H1 (cell line): ENCODE measurements around the gene VWA3B. TPM values are rescaled to one million over a fixed set of nuclear protein-coding genes. Genes with fewer than 3 reads are reported as not detected.

Source experiments
- CTCF ChIA-PET: fragments of 300-600 bp; sonication (Branson Sonifier 250); formaldehyde crosslinking; loops from one replicate; lab custom pipeline; 2021; ENCODE audit not compliant: partially characterized antibody; lab: Charles Lee
- POLR2A ChIA-PET: fragments of 300-600 bp; sonication (Branson Sonifier 250); formaldehyde crosslinking; loops from one replicate; lab custom pipeline; 2021; ENCODE audit warnings: inconsistent platforms; ENCODE audit not compliant: partially characterized antibody; lab: Charles Lee
- DNase-seq, 2 experiments: peaks; one replicate each; pipeline versions ENCODE4 v3.0.0 to v3.0.0-alpha.2; 2010 to 2022; ENCODE audit warnings: low spot score in 2 of 2, low read depth in 1 of 2, mixed read lengths in 1 of 2
- FAIRE-seq: peaks from 2 replicates; lab custom pipeline; 2011; peaks lifted over from hg19 to GRCh38; lab: Jason Lieb, UNC
- H2AFZ ChIP-seq: 2 replicates; pipeline ENCODE4 v1.8.1; 2012; ENCODE audit warnings: low read length, inconsistent platforms
- H2AK5ac ChIP-seq: 2 replicates; pipeline ENCODE4 v1.6.1; 2013; ENCODE audit warnings: low read depth, low read length
- H2BK120ac ChIP-seq: replicated peaks from 2 replicates; pipeline ENCODE3; 2013; ENCODE audit warnings: low read depth, low read length, inconsistent platforms
- H2BK12ac ChIP-seq: 2 replicates; pipeline ENCODE4 v1.6.1; 2013; ENCODE audit warnings: low read depth, low read length
- H2BK15ac ChIP-seq: 2 replicates; pipeline ENCODE4 v1.6.1; 2013; ENCODE audit warnings: low read length
- H2BK20ac ChIP-seq: 2 replicates; pipeline ENCODE4 v1.6.1; 2013; ENCODE audit warnings: low read length
- H2BK5ac ChIP-seq: 2 replicates; pipeline ENCODE4 v1.6.1; 2013; ENCODE audit warnings: low read depth, low read length
- H3K14ac ChIP-seq: 2 replicates; pipeline ENCODE4 v1.6.1; 2013; ENCODE audit warnings: inconsistent platforms; ENCODE audit not compliant: insufficient read length
- H3K18ac ChIP-seq: 2 replicates; pipeline ENCODE4 v1.6.1; 2013; ENCODE audit warnings: low read length; ENCODE audit errors: extremely low read depth
- H3K23ac ChIP-seq: 2 replicates; pipeline ENCODE4 v1.6.1; 2013; ENCODE audit warnings: inconsistent platforms; ENCODE audit not compliant: insufficient read length
- H3K23me2 ChIP-seq: 2 replicates; pipeline ENCODE4 v1.6.1; 2013; ENCODE audit warnings: low read depth, low read length
- H3K27ac ChIP-seq: 2 replicates; pipeline ENCODE4 v1.6.1; 2011; ENCODE audit warnings: low read depth, low read length, inconsistent platforms
- H3K27me3 ChIP-seq, 4 experiments: replicated peaks in 1 of 4; 1 replicate in 1 of 4; 2 replicates in 3 of 4; pipeline versions ENCODE4 v1.6.1 to v1.8.1; 2011 to 2013; ENCODE audit warnings: low read length in 3 of 4, mild to moderate bottlenecking in 3 of 4, inconsistent platforms in 2 of 4, mixed read lengths in 2 of 4, moderate library complexity in 1 of 4; ENCODE audit not compliant: control insufficient read depth in 3 of 4, insufficient read depth in 3 of 4; ENCODE audit errors: extremely low read depth in 1 of 4
- H3K36me3 ChIP-seq, 4 experiments: 2 replicates each; pipeline versions ENCODE4 v1.6.1 to v1.8.1; 2011 to 2013; ENCODE audit warnings: mild to moderate bottlenecking in 4 of 4, low read length in 3 of 4, moderate library complexity in 2 of 4, control low read depth in 1 of 4, inconsistent platforms in 1 of 4; ENCODE audit not compliant: insufficient read depth in 4 of 4, control insufficient read depth in 2 of 4
- H3K4ac ChIP-seq: replicated peaks from 2 replicates; pipeline ENCODE3; 2013; ENCODE audit warnings: low read length, low read depth, mixed read lengths, inconsistent platforms; ENCODE audit not compliant: insufficient read length
- H3K4me1 ChIP-seq, 4 experiments: replicated peaks in 1 of 4; 1 replicate in 1 of 4; 2 replicates in 3 of 4; pipeline versions ENCODE4 v1.6.1 to v1.8.1; 2011 to 2013; ENCODE audit warnings: low read length in 3 of 4, inconsistent platforms in 2 of 4, mixed read lengths in 1 of 4; ENCODE audit not compliant: insufficient read depth in 4 of 4, control insufficient read depth in 3 of 4
- H3K4me2 ChIP-seq, 2 experiments: 2 replicates each; pipeline versions ENCODE4 v1.6.1 to v1.8.1; 2011 to 2013; ENCODE audit warnings: low read depth in 2 of 2, low read length in 2 of 2, control low read depth in 1 of 2, inconsistent platforms in 1 of 2, mild to moderate bottlenecking in 1 of 2; ENCODE audit not compliant: insufficient read depth in 1 of 2
- H3K4me3 ChIP-seq, 4 experiments: fragments of 200-600, 300-600 bp in 1 of 4; sonication (generic), shearing (Covaris generic), sonication (Bioruptor Twin) in 1 of 4; 2 replicates each; pipeline versions ENCODE4 v1.5.1 to v1.8.1; 2011 to 2016; ENCODE audit warnings: low read length in 4 of 4, low read depth in 3 of 4, control low read depth in 2 of 4, inconsistent platforms in 2 of 4, mild to moderate bottlenecking in 2 of 4, mixed read lengths in 1 of 4, moderate library complexity in 1 of 4; ENCODE audit not compliant: insufficient read depth in 2 of 4; ENCODE audit errors: extremely low read depth in 1 of 4
- H3K56ac ChIP-seq: replicated peaks from 2 replicates; pipeline ENCODE3; 2013; ENCODE audit warnings: low read depth, mild to moderate bottlenecking, mixed read lengths, low read length, inconsistent platforms; ENCODE audit not compliant: insufficient read length
- H3K79me1 ChIP-seq: 2 replicates; pipeline ENCODE4 v1.6.1; 2013; ENCODE audit warnings: low read depth, low read length, control low read depth
- H3K79me2 ChIP-seq, 2 experiments: 2 replicates each; pipeline versions ENCODE4 v1.6.1 to v1.8.1; 2012 to 2013; ENCODE audit warnings: low read length in 2 of 2, mild to moderate bottlenecking in 2 of 2, inconsistent platforms in 1 of 2; ENCODE audit not compliant: insufficient read depth in 2 of 2, control insufficient read depth in 1 of 2
- H3K9ac ChIP-seq, 4 experiments: replicated peaks in 1 of 4; 1 replicate in 1 of 4; 2 replicates in 3 of 4; pipeline versions ENCODE4 v1.6.1 to v1.8.1; 2011 to 2013; ENCODE audit warnings: low read depth in 3 of 4, low read length in 3 of 4, control low read depth in 2 of 4, mild to moderate bottlenecking in 2 of 4, moderate library complexity in 2 of 4, inconsistent platforms in 1 of 4; ENCODE audit errors: extremely low read depth in 1 of 4
- H3K9me3 ChIP-seq, 2 experiments: 2 replicates each; pipeline versions ENCODE4 v1.6.1 to v1.8.1; 2012 to 2013; ENCODE audit warnings: mild to moderate bottlenecking in 2 of 2, moderate library complexity in 2 of 2, control low read depth in 1 of 2, inconsistent platforms in 1 of 2, low read depth in 1 of 2, low read length in 1 of 2, mixed read lengths in 1 of 2; ENCODE audit not compliant: insufficient read depth in 2 of 2
- H4K20me1 ChIP-seq, 2 experiments: replicated peaks in 1 of 2; 2 replicates each; pipeline versions ENCODE3 to v1.8.1; 2011 to 2013; ENCODE audit warnings: inconsistent platforms in 2 of 2, low read length in 2 of 2, mild to moderate bottlenecking in 1 of 2; ENCODE audit not compliant: insufficient read depth in 2 of 2, control insufficient read depth in 1 of 2
- H4K5ac ChIP-seq: 2 replicates; pipeline ENCODE4 v1.6.1; 2013; ENCODE audit warnings: low read length, low read depth, mixed read lengths, inconsistent platforms; ENCODE audit not compliant: insufficient read length
- H4K8ac ChIP-seq: 2 replicates; pipeline ENCODE4 v1.8.0; 2013; ENCODE audit warnings: mild to moderate bottlenecking, moderate library complexity, low read length, inconsistent platforms; ENCODE audit not compliant: insufficient read depth; ENCODE audit errors: extremely low read depth
- H4K91ac ChIP-seq: replicated peaks from 2 replicates; pipeline ENCODE3; 2013; ENCODE audit warnings: low read length, mixed read lengths, inconsistent platforms; ENCODE audit not compliant: insufficient read length
- HDAC2 ChIP-seq, 2 experiments: fragments of 300-600 bp in 1 of 2; sonication (generic) in 1 of 2; IDR thresholded peaks; 2 replicates each; pipeline ENCODE4 v1.6.1; 2011 to 2012; ENCODE audit warnings: low read depth in 2 of 2, low read length in 2 of 2, mild to moderate bottlenecking in 2 of 2, moderate library complexity in 2 of 2, borderline replicate concordance in 1 of 2, inconsistent platforms in 1 of 2
- KDM1A ChIP-seq: fragments of 200-600, 300-600 bp; sonication (generic); IDR thresholded peaks from 2 replicates; pipeline ENCODE4 v1.7.1; 2016; ENCODE audit warnings: mild to moderate bottlenecking, low read length, borderline replicate concordance
- SIRT6 ChIP-seq: IDR thresholded peaks from one replicate; pipeline ENCODE4 v1.7.1; 2012; ENCODE audit warnings: low read length, inconsistent platforms
- WGBS, 2 experiments: shearing (Covaris generic) in 1 of 2; methylation state at CpG; one replicate each; pipeline versions ENCODE4 v1.1.6 to v1.1.7; 2013 to 2015; ENCODE audit warnings: low lambda C conversion rate in 2 of 2, mixed read lengths in 2 of 2, inconsistent platforms in 1 of 2, low coverage in 1 of 2, missing lambda C conversion rate in 1 of 2; ENCODE audit not compliant: insufficient replicate concordance in 2 of 2, insufficient coverage in 1 of 2, insufficient read length in 1 of 2; ENCODE audit errors: extremely low coverage in 1 of 2, missing lambda C conversion rate in 1 of 2; 5-methylcytosine and 5-hydroxymethylcytosine counted together
- polyA plus RNA-seq, 7 experiments: library from polyadenylated mRNA; depleted of rRNA in 3 of 7; stranded (reverse) in 5 of 7; unstranded in 2 of 7; fragments of >200 nt in 5 of 7; fragments of 200-250 nt in 2 of 7; gene quantifications; 1 replicate in 5 of 7; 2 replicates in 1 of 7; 4 replicates in 1 of 7; pipeline versions ENCODE4 v1.2.1 to v1.2.3, GENCODE V29; 2011 to 2013; ENCODE audit warnings: missing spikeins in 2 of 7, mixed read lengths in 2 of 7
- total RNA-seq: library from RNA; stranded (reverse); fragmentation: NEBNext Ultra II Directional; extraction: Animal tissue kit (Norgen Biotek cat#: 25700); gene quantifications from 2 replicates; pipeline ENCODE4 v1.2.1, GENCODE V29; 2021

VWA3B gene
- total and polyA plus RNA-seq, 2 of the 8 experiments (the other 6 are each of a cell fraction or from before 2014, with no cell fraction given) = not detected

DNA sequence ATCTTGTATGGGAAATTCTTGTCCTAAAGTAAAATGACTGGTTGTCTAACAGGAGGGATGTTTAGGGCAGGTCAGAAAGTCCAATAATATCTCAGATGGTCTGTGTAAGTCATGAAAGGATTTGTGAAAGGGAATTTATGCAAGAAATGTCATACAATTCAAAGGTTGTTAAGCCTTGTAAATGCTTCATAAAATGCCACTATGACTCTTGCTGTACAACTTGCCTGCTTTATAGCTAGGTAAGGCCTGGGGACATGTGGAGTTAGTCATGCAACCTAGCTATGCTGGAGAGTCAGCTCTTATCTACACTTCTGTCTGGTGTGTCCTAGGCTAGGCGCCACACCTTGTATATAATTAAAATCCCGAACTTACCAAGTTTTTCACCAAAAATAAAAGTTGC, 36.9 kb upstream of the VWA3B start:
- Histone ChIP-seq H4K20me1 (no peaks in the 10 kb centered on the region), H3K14ac (no peak overlapping the region)
- WGBS, 2 experiments = 94% methylated on average over 2 of the region's 2 CpGs; no CpG with 5 or more reads in 1 of the 2 experiments

More for the DNA sequence above, 36.9 kb upstream of the VWA3B start:
- no peak overlapping the region for H3K27ac ChIP-seq
- no peak for FAIRE-seq
- H4K5ac ChIP-seq = no peak overlapping the region
- no peak overlapping the region for H4K8ac ChIP-seq
- H2AFZ ChIP-seq = no peak overlapping the region
- peaks cover 0 to 4% (median 0%) of the 10 kb centered on the region in 4 experiments; a peak in 1 of 7 replicates for H3K4me1 ChIP-seq
- H3K23ac ChIP-seq = no peak overlapping the region
- H3K27me3 ChIP-seq = no peaks in the 10 kb centered on the region
- no peaks in the 10 kb centered on the region for H3K79me1 ChIP-seq
- H3K9ac ChIP-seq = no peak overlapping the region
- H2BK120ac ChIP-seq = no peak overlapping the region
- H3K4me2 ChIP-seq = no peak overlapping the region
- H3K23me2 ChIP-seq = no peaks in the 10 kb centered on the region
- no peak overlapping the region for H3K56ac ChIP-seq
- no peak for TF ChIP-seq HDAC2 (IDR thresholded peaks at IDR 0.05; ENCODE audit: borderline replicate concordance in 1 of 2, low read depth in 2 of 2, low read length in 2 of 2)
- TF ChIP-seq SIRT6 = no peak
- TF ChIP-seq KDM1A = no peak
- TF ChIP-seq, all 59 proteins: peak for 0
- Histone ChIP-seq H3K4me3 (no peak overlapping the region), H2BK20ac (no peak overlapping the region), H3K4ac (no peak overlapping the region), H3K79me2 (no peaks in the 10 kb centered on the region), H3K36me3 (no peaks in the 10 kb centered on the region), H3K9me3 (peaks cover under 1 to 2% of the 10 kb centered on the region in 2 experiments; a peak in 1 of 4 replicates), H3K18ac (no peak overlapping the region), H2AK5ac (no peak overlapping the region), H2BK15ac (no peak overlapping the region), H2BK12ac (no peak overlapping the region), H4K91ac (no peak overlapping the region), H2BK5ac (no peak overlapping the region)
- DNase-seq = no peak
- CTCF ChIA-PET = no interaction called here
- POLR2A ChIA-PET = no interaction called here
